ENCODE data around the gene B3GAT1.

Gene B3GAT1

GRCh38 chr11:134440851-134441250, 28.8 kb upstream of the B3GAT1 start:
- no peak overlapping the region for H3K27ac ChIP-seq
- TF ChIP-seq CTCF (IDR thresholded peaks at IDR 0.05) (no peak), ZFX (IDR thresholded peaks at IDR 0.05; ENCODE audit: borderline replicate concordance) (no peak)

GRCh38 chr11:134438542-134439537, 26.8 kb upstream of the B3GAT1 start:
- TF ChIP-seq ZFX (IDR thresholded peaks at IDR 0.05; ENCODE audit: borderline replicate concordance): no peak
- no peak for TF ChIP-seq CTCF (IDR thresholded peaks at IDR 0.05)
- H3K27ac ChIP-seq: no peak overlapping the region

GRCh38 chr11:134437821-134438220, 25.8 kb upstream of the B3GAT1 start:
- TF ChIP-seq CTCF (IDR thresholded peaks at IDR 0.05) (no peak), ZFX (IDR thresholded peaks at IDR 0.05; ENCODE audit: borderline replicate concordance) (no peak)
- H3K27ac ChIP-seq: no peak overlapping the region

GRCh38 chr11:134436781-134437180, 24.7 kb upstream of the B3GAT1 start:
- TF ChIP-seq ZFX (IDR thresholded peaks at IDR 0.05; ENCODE audit: borderline replicate concordance) (no peak), CTCF (IDR thresholded peaks at IDR 0.05) (no peak)
- H3K27ac ChIP-seq: no peak overlapping the region

- TF ChIP-seq CTCF (IDR thresholded peaks at IDR 0.05): no peak
- TF ChIP-seq ZFX (IDR thresholded peaks at IDR 0.05; ENCODE audit: borderline replicate concordance): no peak
- H3K27ac ChIP-seq: no peak overlapping the region
These were observed 21.8 kb upstream of the B3GAT1 start for GRCh38 chr11:134433806-134434205.

GRCh38 chr11:134433251-134433650, 21.2 kb upstream of the B3GAT1 start:
- no peak overlapping the region for H3K27ac ChIP-seq
- TF ChIP-seq ZFX (IDR thresholded peaks at IDR 0.05; ENCODE audit: borderline replicate concordance): no peak
- no peak for TF ChIP-seq CTCF (IDR thresholded peaks at IDR 0.05)

GRCh38 chr11:134432776-134433175, 20.7 kb upstream of the B3GAT1 start:
- TF ChIP-seq ZFX (IDR thresholded peaks at IDR 0.05; ENCODE audit: borderline replicate concordance) (no peak), CTCF (IDR thresholded peaks at IDR 0.05) (no peak)

More at GRCh38 chr11:134432776-134433175, 20.7 kb upstream of the B3GAT1 start:
- H3K27ac ChIP-seq: no peak overlapping the region
